Activated T-cell treated with anti-CD3 and anti-CD28 coated beads, Interleukin-2, amount 50 U/mL, for 4 hours (primary cell): ENCODE data around the gene ZMYND8. TPM values are rescaled to one million over a fixed set of nuclear protein-coding genes. Genes with fewer than 3 reads are reported as not detected.
"Not testable (repeated sequence)": the region's sequence is repeated elsewhere in the genome, so short reads cannot be mapped to it uniquely, and the experiment has no call there.

Experiments
- ATAC-seq, 2 donors: fragments of 200-7000 bp; cut with Tn5 transposase; one replicate each; pipeline ENCODE4 v1.10.0; 2021
- DNase-seq: peaks from one replicate; pipeline ENCODE4 v3.0.0-alpha.2; 2020
- H3K27me3 Mint-ChIP-seq: one replicate; pipeline ENCODE4 v1.8.0; 2021; ENCODE audit warnings: low read depth, mixed read lengths
- H3K36me3 Mint-ChIP-seq: one replicate; pipeline ENCODE4 v1.8.0; 2022; ENCODE audit warnings: mixed read lengths; ENCODE audit not compliant: insufficient read depth
- H3K4me1 Mint-ChIP-seq: one replicate; pipeline ENCODE4 v1.8.0; 2021; ENCODE audit warnings: low read depth, mixed read lengths
- H3K4me3 Mint-ChIP-seq: one replicate; pipeline ENCODE4 v1.8.0; 2021; ENCODE audit warnings: mild to moderate bottlenecking, moderate library complexity, mixed read lengths
- H3K9me3 Mint-ChIP-seq: one replicate; pipeline ENCODE4 v1.8.0; 2021; ENCODE audit warnings: mixed read lengths
- total RNA-seq, 3 donors: library from RNA; stranded (reverse); gene quantifications; one replicate each; pipeline ENCODE4 v1.2.1, GENCODE V29; 2021

ZMYND8 gene
- total RNA-seq, 3 donors from 2014 or later, result 15.6 to 18.7 (median 17.5) TPM

DNA sequence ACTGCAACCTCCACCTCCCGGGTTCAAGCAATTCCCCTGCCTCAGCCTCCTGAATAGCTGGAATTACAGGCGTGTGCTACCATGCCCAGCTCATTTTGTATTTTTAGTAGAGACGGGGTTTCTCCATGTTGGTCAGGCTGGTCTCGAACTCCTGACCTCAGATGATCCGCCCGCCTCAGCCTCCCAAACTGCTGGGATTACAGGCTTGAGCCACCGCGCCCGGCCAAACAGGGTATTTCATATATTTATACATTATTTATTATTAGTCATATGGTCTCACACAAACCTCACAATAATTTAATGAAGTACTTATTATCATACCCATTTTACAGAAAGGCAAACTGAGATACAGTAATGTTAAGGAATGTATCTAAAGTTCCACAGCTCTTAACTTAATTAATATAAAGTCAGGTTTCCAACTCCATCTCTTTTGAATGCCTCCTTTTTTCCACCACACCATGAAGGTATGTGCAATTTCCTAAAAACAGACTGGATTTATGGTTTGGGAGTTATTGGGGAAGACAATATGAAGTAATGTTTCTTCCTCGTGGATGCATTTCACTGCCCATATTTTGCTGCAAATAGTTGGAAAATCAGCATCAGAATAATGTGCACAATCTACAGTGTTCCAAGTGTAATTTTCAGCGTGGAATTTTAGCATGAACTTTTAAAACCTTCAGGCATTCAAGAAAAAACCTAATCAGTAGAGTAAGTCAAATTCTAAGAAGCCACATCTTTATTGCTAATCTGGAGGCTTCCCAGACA lies 65.7 kb downstream of the ZMYND8 start:
- no peaks in the 10 kb centered on the region for H3K27me3 Mint-ChIP-seq
- H3K4me1 Mint-ChIP-seq, result peaks cover 1% of the 10 kb centered on the region
- no peaks in the 10 kb centered on the region for H3K9me3 Mint-ChIP-seq
- H3K4me3 Mint-ChIP-seq, result no peak overlapping the region
- peaks cover 55% of the 10 kb centered on the region for H3K36me3 Mint-ChIP-seq
- ATAC-seq, result no peak
- DNase-seq, result no peak

DNA sequence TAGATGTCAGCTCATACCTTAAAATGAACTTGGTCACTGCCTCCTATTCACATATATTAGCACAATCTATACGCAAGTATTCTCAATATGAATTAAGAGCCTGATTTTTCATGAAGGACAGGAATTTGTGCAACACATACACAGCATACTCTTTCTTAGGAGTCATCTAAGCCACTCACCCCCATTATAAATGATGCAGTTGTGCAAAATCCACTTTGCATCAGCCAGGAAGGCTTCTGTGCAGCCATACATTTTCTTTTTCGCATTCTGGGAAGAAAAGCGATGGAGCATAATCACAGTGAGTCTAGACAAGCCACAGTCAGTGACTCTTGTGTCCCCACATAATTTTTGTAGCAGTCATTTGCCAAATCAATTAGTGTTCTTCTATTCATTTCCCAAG lies 66.5 kb downstream of the ZMYND8 start:
- ATAC-seq (no peak), DNase-seq (no peak)
- H3K4me1 Mint-ChIP-seq, result peaks cover 1% of the 10 kb centered on the region
- H3K27me3 Mint-ChIP-seq, result no peaks in the 10 kb centered on the region
- H3K36me3 Mint-ChIP-seq, result peaks cover 53% of the 10 kb centered on the region
- H3K9me3 Mint-ChIP-seq, result no peaks in the 10 kb centered on the region
- no peak overlapping the region for H3K4me3 Mint-ChIP-seq

DNA sequence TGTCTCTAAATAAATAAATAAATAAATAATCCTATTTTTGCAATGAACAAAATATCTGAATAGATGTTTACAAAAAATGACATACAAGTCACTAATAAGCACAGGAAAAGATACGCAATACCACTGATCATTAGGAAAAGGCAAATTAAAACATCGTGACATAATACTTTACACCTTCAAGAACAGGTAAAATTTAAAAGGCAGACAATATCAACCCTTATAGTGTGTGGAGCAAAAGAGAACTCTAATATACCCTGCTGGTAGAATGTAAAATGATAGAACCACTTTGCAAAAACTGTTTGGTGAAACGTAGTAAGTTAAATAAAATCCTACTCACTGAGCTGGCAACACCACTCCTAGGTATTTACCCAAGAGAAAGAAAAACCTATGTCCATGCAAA lies 67.4 kb downstream of the ZMYND8 start:
- Mint-ChIP-seq H3K9me3 (no peaks in the 10 kb centered on the region), H3K4me3 (no peak overlapping the region), H3K27me3 (no peaks in the 10 kb centered on the region), H3K36me3 (peaks cover 50% of the 10 kb centered on the region), H3K4me1 (no peaks in the 10 kb centered on the region)
- ATAC-seq, result no peak
- no peak for DNase-seq

DNA sequence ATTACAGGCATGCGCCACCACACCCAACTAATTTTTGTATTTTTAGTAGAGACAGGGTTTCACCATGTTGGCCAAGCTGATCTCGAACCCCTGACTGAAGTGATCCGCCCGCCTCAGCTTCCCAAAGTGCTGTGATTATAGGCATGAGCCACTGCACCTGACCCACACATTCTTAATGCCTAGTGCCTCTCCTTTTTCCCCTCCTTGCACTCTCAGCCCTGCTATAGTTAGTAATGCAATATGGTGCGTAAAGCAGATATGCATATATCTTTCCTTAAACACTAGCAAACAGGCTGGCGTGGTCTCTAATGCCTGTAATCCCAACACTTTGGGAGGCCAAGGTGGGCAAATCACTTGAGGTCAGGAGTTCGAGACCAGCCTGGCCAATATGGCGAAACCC lies 68.0 kb downstream of the ZMYND8 start:
- not testable (repeated sequence) for DNase-seq, H3K4me1 Mint-ChIP-seq, ATAC-seq, H3K9me3 Mint-ChIP-seq, H3K4me3 Mint-ChIP-seq, H3K27me3 Mint-ChIP-seq
- H3K36me3 Mint-ChIP-seq, result peaks cover 48% of the 10 kb centered on the region

GRCh38 chr20:47287609-47288144 lies 68.8 kb downstream of the ZMYND8 start:
- ATAC-seq (no peak), DNase-seq (no peak)
- Mint-ChIP-seq H3K4me3 (no peak overlapping the region), H3K36me3 (peaks cover 46% of the 10 kb centered on the region), H3K27me3 (no peaks in the 10 kb centered on the region), H3K9me3 (no peaks in the 10 kb centered on the region), H3K4me1 (no peaks in the 10 kb centered on the region)

DNA sequence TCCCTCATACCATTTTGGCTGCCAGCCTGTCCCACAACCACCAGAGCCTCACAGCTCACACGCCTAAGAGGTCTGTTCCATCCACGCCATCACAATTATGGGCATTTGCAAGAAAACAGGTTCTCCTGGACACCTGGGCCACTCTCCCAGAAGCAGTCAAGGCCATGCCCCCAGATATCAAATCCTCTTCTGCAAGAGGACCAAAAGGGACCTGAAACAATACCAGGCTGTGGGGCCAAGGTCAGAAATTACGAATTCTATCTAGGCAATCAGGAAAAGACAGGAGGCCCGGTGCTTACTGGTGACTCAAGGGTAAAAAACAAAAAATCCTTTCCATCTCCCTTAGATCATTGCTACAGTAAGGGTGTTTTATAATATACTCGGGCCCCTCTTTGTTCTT lies 69.8 kb downstream of the ZMYND8 start:
- H3K36me3 Mint-ChIP-seq, result peaks cover 44% of the 10 kb centered on the region
- H3K4me3 Mint-ChIP-seq, result no peak overlapping the region
- DNase-seq (no peak), ATAC-seq (no peak)
- no peaks in the 10 kb centered on the region for H3K4me1 Mint-ChIP-seq
- no peaks in the 10 kb centered on the region for H3K27me3 Mint-ChIP-seq
- H3K9me3 Mint-ChIP-seq, result no peaks in the 10 kb centered on the region

GRCh38 chr20:47285189-47285588 lies 71.3 kb downstream of the ZMYND8 start:
- Mint-ChIP-seq H3K4me1 (no peaks in the 10 kb centered on the region), H3K27me3 (no peaks in the 10 kb centered on the region), H3K4me3 (no peak overlapping the region), H3K36me3 (peaks cover 49% of the 10 kb centered on the region), H3K9me3 (no peaks in the 10 kb centered on the region)
- DNase-seq, result no peak
- no peak for ATAC-seq

DNA sequence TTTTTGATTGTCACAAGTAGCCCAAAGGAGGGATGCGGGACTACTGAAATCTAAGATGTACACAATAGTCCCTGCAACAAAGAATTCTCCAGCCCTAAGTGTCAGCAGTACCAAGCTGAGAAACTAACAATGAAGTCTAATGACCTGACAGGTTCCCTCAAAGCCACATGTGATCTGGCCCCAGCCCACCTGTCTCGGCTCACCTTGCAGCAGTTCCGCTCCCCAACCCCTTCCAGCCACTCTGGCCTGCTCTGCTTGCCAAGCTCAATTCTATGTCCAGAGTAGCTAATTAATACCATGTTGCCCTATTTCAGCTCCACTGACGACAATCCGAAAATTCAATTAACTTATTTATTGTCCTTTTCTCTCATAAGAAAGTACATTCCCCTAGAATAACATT lies 72.1 kb downstream of the ZMYND8 start:
- Mint-ChIP-seq H3K9me3 (no peaks in the 10 kb centered on the region), H3K27me3 (no peaks in the 10 kb centered on the region), H3K4me1 (no peaks in the 10 kb centered on the region), H3K4me3 (no peak overlapping the region), H3K36me3 (peaks cover 44% of the 10 kb centered on the region)
- ATAC-seq, result no peak
- no peak for DNase-seq

DNA sequence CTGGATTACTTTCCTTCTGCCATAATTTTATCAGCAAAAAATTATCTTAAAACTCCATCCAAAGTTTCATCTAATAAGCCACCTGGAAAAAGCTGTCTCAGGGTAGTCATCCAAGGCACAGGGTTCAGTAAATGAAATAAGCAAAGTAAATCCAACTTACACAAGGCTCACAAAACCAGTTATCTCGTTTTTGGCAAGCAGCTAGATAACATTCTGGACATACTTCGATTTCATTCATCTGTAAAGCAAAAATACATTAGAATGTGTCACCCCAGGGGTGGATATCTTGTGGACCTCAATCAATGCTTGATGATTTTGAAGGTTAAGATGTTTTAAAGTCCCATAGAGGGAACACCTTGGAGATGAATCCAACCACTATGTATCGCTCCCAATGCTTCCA lies 73.1 kb downstream of the ZMYND8 start:
- ATAC-seq (no peak), DNase-seq (no peak)
- H3K27me3 Mint-ChIP-seq, result no peaks in the 10 kb centered on the region
- no peaks in the 10 kb centered on the region for H3K4me1 Mint-ChIP-seq
- H3K36me3 Mint-ChIP-seq, result peaks cover 45% of the 10 kb centered on the region
- H3K4me3 Mint-ChIP-seq, result no peak overlapping the region
- H3K9me3 Mint-ChIP-seq, result no peaks in the 10 kb centered on the region

GRCh38 chr20:47282864-47283263 lies 73.6 kb downstream of the ZMYND8 start:
- H3K36me3 Mint-ChIP-seq, result peaks cover 44% of the 10 kb centered on the region
- ATAC-seq, result no peak
- H3K4me1 Mint-ChIP-seq, result no peaks in the 10 kb centered on the region
- H3K4me3 Mint-ChIP-seq, result no peak overlapping the region
- no peak for DNase-seq
- no peaks in the 10 kb centered on the region for H3K9me3 Mint-ChIP-seq
- no peaks in the 10 kb centered on the region for H3K27me3 Mint-ChIP-seq

GRCh38 chr20:47281376-47281775 lies 75.1 kb downstream of the ZMYND8 start:
- DNase-seq (no peak), ATAC-seq (no peak)
- Mint-ChIP-seq H3K4me3 (no peak overlapping the region), H3K27me3 (no peaks in the 10 kb centered on the region), H3K4me1 (peaks cover 3% of the 10 kb centered on the region), H3K9me3 (no peaks in the 10 kb centered on the region), H3K36me3 (peaks cover 48% of the 10 kb centered on the region)

DNA sequence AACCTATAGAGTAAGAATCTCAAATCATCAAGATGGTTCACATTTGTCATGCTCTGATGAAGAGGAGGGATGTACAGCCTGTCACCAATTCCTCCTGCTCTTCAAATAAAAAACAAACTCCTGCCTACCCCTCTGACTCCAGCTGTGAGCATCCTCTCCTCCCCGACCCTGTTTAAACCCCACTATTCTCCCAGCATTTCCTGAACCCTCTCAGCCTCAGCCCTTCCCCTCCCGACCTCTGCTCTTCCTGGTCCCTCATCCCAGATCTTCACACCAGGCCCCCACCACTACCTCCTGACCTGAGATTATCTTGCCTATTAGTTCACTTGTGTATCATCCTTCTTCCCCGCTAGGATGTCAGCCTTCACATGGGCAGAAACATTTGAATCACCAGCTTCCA lies 75.8 kb downstream of the ZMYND8 start:
- H3K9me3 Mint-ChIP-seq, result no peaks in the 10 kb centered on the region
- H3K36me3 Mint-ChIP-seq, result peaks cover 48% of the 10 kb centered on the region
- H3K4me1 Mint-ChIP-seq, result peaks cover 3% of the 10 kb centered on the region
- ATAC-seq (no peak), DNase-seq (no peak)
- no peak overlapping the region for H3K4me3 Mint-ChIP-seq
- no peaks in the 10 kb centered on the region for H3K27me3 Mint-ChIP-seq

GRCh38 chr20:47280228-47280627 lies 76.3 kb downstream of the ZMYND8 start:
- DNase-seq (no peak), ATAC-seq (no peak)
- Mint-ChIP-seq H3K27me3 (no peaks in the 10 kb centered on the region), H3K4me1 (peaks cover 5% of the 10 kb centered on the region), H3K36me3 (peaks cover 45% of the 10 kb centered on the region), H3K9me3 (no peaks in the 10 kb centered on the region), H3K4me3 (no peak overlapping the region)

DNA sequence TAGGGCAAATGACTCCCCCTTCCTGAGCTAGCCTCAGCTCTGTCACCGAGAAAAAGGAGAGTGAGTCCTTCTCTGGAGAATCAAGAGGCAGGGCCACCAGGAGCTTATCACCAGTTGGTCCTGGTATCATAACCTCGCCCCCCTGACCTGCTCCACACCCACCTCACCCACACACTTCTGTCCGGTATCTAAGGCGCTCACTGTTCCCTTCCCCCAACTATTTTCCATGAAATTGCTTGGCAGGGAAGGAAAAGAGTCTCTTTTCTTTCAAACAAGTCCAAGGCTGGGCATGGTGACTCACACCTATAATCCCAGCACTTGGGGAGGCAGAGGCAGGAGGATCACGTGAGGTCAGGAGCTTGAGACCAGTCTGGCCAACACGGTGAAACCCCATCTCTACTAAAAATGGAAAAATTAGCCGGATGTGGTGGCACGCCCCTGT lies 77.6 kb downstream of the ZMYND8 start:
- H3K4me3 Mint-ChIP-seq, result no peak overlapping the region
- no peaks in the 10 kb centered on the region for H3K9me3 Mint-ChIP-seq
- DNase-seq, result no peak
- no peak for ATAC-seq
- no peaks in the 10 kb centered on the region for H3K27me3 Mint-ChIP-seq
- peaks cover 44% of the 10 kb centered on the region for H3K36me3 Mint-ChIP-seq
- peaks cover 18% of the 10 kb centered on the region for H3K4me1 Mint-ChIP-seq

GRCh38 chr20:47277535-47277872 lies 79.0 kb downstream of the ZMYND8 start:
- ATAC-seq, result not testable (repeated sequence)

More at GRCh38 chr20:47277535-47277872, 79.0 kb downstream of the ZMYND8 start:
- not testable (repeated sequence) for H3K4me3 Mint-ChIP-seq, H3K27me3 Mint-ChIP-seq, DNase-seq, H3K9me3 Mint-ChIP-seq
- peaks cover 44% of the 10 kb centered on the region for H3K36me3 Mint-ChIP-seq
- peaks cover 30% of the 10 kb centered on the region for H3K4me1 Mint-ChIP-seq
